ENCODE measurements around the gene RUFY3.

GRCh38 chr4:70674731-70675130 lies 47.0 kb upstream of the RUFY3 start:
- TF ChIP-seq KLF13 (CRISPR knock-in tag; IDR thresholded peaks at IDR 0.05) (no peak), CTCF (CRISPR knock-in tag; IDR thresholded peaks at IDR 0.05) (no peak), ZBTB43 (CRISPR knock-in tag; conservative IDR thresholded peaks at IDR 0.05) (no peak), ZNF512B (CRISPR knock-in tag; IDR thresholded peaks at IDR 0.05; ENCODE audit: borderline replicate concordance) (no peak), IRF1 (CRISPR knock-in tag; IDR thresholded peaks at IDR 0.05; ENCODE audit: low read depth) (no peak), ESRRA (CRISPR knock-in tag; IDR thresholded peaks at IDR 0.05; ENCODE audit: low read depth) (no peak), ATF1 (CRISPR knock-in tag; IDR thresholded peaks at IDR 0.05) (no peak)
